HG02623 (cell line): Measurements from ENCODE around the gene CCDC187.
"Not testable (repeated sequence)": the region's sequence is repeated elsewhere in the genome, so short reads cannot be mapped to it uniquely, and the experiment has no call there.

Experiments used
- ATAC-seq: cut with Tn5 transposase; IDR thresholded peaks from one replicate; pipeline ENCODE4 v1.9.1; 2021; ENCODE audit warnings: moderate library complexity; ENCODE audit not compliant: unreplicated experiment

Gene CCDC187

GRCh38 chr9:136244122-136244968 lies 59.5 kb downstream of the CCDC187 start:
- no peak for ATAC-seq

- no peak for ATAC-seq
These were observed 60.3 kb downstream of the CCDC187 start for GRCh38 chr9:136243631-136244030.

- ATAC-seq: no peak
These were observed 60.9 kb downstream of the CCDC187 start for GRCh38 chr9:136242918-136243525.

- ATAC-seq: no peak
These were observed 61.6 kb downstream of the CCDC187 start for GRCh38 chr9:136242248-136242647.

DNA sequence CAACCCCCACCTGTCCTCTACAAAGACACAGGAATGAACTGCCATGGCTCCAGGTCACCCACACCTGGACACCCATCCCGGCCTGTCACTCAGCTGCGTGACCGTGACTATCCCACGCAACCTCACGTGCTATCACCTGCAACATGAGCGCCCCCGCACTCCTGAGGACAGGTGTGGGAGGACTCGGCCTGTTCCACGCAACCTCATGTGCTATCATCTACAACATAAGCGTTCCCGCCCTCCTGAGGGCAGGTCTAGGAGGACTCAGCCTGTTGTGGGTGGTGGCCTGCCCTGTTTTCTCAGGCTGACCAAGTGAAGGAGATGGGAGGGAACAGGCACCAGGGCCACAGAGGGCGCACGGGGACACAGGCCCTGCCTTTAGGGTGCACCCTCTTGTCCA lies 62.4 kb downstream of the CCDC187 start:
- no peak for ATAC-seq

- ATAC-seq: no peak
These were observed 63.0 kb downstream of the CCDC187 start for GRCh38 chr9:136240941-136241340.

DNA sequence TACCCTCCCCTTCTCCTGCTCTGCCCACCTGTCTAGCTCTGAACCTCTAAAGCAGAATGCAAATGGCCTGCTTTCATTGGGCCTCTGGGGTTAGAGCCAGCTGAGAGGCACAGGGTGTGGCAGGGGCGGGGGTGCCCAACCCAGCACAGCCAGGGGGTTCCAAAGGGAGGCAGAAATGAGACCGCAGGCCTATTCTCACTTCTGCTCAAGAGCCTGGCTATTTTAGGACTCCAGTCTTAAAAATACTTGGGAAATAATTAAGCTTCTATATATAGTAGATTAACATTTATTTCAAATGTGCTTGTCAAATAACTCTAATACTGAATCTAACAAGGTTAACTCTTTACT lies 63.9 kb downstream of the CCDC187 start:
- no peak for ATAC-seq

- ATAC-seq: no peak
These were observed 64.5 kb downstream of the CCDC187 start for GRCh38 chr9:136239135-136239982.

GRCh38 chr9:136238342-136238732 lies 65.6 kb downstream of the CCDC187 start:
- ATAC-seq: no peak

GRCh38 chr9:136237486-136238341 lies 66.2 kb downstream of the CCDC187 start:
- ATAC-seq: no peak

- ATAC-seq: not testable (repeated sequence)
These were observed 67.2 kb downstream of the CCDC187 start for GRCh38 chr9:136236471-136237410.

DNA sequence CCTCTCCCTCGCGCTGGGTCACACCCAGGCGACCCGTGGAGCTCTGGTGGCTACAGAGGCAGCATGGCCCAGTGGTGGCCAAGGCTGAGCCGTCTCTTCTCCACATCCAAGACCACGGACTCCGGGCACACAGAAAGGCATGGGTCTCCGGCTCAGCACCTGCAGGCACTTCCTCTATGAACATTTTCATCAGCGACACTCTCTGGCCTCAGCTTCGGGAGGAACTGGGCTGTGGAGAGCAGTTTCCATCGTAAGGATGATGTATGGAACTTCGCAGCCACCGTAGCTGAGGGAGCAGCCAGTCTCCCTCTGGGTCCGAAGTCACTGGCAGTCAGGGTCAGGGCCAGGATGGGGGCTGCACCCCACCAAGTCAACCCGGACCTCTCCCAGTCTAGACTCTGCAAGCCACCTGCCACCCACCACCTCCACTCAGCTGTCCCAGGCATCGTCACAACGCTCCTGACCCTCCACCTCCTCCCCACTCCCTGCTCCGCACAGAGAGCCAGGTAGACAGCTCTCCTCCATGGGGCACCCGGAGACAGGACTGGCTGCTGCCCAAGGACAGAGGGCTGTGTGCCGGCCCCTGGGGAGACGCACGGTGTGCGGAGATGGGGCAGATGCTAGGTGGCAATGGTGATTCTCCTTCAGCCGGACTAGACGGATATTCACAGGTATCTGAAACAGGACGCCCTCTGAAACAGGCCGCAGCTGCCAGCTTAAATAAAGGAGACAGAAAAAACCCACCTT lies 68.0 kb downstream of the CCDC187 start:
- ATAC-seq: no peak

DNA sequence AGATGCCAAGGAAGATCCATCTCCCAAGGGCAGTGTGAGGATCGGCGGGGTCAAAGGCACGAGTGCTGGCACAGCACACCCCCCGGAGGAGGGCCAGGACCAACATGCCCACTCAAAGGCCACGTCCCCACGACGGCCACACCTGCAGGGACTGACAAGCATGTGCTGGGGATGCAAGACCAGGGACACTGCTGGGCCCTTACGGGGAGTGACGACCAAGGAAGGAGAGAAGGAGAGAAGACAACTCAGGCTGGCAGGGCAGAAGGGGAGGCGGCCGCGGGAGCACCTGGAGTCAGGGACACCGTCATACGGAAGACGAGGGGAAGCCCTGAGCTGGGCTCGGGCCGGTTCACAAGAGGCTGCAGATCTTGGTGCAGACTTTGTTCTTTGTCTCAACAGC lies 68.7 kb downstream of the CCDC187 start:
- ATAC-seq: no peak

DNA sequence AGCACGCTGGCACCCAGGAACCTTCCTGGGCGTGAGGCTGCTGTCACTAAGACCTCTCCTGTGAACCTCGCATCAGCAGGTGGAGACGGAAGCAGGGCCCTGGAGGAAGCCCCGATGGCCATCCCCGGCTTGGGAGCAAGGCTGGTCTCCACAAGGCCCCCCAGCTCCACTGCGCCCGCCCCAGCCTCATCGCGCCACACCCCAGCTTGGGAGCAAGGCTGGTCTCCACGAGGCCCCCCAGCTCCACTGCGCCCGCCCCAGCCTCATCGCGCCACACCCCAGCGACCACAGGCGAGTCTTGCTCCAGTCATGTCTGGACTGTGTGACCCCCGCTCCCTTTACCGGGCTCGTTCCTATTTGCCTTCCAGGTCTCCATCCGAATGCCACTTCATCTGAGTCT lies 69.3 kb downstream of the CCDC187 start:
- no peak for ATAC-seq

DNA sequence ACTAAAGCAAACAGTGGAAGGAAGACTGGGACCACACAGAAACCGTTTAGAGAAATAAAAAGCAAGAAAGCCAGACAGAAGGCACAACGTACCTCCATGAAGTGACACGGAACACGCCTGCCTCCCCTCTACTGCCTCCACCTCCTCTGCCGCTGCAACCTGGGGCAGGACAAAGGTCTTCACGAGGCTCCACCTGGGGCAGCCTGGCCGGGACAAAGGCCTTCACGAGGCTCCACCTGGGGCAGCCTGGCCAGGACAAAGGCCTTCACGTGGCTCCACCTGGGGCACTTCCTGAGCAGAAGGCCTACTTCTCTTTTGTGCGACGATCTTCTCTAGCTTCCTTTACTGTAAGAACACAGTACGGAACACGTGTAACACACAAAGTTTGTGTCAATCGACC lies 70.0 kb downstream of the CCDC187 start:
- ATAC-seq: no peak

DNA sequence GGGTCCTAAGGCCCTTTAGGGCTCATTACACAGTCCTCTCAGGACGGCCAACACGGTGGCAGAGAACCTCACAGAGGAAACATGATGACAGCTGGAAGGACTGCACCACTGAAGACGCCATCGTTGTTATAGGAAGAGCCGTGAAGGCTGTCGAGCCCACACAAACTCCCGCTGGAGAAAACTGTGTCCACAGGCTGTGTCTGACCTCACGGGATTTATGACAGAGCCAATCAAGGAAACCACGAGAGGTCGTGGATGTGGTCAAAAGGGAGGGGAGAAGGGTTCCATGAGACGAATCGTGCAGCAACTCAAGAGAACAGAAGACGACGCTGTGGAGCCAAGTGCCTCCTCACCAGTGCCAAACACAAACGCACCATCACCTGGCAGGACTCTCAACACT lies 70.5 kb downstream of the CCDC187 start:
- ATAC-seq: no peak

- ATAC-seq: no peak
These were observed 70.9 kb downstream of the CCDC187 start for GRCh38 chr9:136232969-136233368.

DNA sequence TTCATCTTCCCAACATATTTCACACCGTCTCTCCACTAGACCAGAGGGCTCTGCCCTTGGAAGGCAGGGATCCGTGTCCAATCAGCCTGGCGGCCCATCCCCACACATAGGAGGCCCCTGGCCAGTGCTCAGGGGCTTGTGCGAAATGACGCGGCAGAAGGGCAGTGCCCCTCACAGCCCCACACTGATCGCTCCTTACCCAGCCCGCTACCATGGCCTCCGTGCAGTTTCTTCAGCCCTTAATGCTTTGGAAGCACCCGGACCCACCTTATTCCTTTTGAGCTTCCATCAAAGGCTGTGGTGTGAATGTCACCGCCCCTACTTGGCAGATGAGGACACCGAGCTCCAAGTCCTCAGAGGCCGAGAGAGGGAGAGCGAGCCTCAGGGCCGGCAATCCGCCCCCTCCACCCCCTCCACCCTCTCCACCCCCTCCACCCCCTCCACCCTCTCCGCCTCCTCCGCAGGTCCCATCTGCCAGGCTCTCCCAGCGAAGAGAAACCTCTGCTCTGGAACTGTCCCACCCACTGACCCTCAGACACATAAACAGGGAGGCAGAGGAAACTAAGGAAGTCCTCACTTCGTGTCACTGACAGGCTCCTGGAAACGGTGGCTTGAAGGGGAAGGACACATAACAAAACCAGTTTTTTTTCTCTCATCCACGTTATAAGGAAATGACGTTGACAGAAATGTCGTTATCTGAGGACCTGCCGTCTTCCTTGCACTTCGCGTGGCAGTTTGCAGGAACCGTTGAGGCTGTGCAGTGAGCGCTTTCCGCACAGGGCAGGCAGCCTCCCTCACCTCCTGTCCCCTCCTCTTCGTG lies 72.2 kb downstream of the CCDC187 start:
- ATAC-seq: no peak
